Motor neuron (in vitro differentiated cells): ENCODE results near the gene RAF1. TPM values are rescaled to one million over a fixed set of nuclear protein-coding genes. Genes with fewer than 3 reads are reported as not detected.
A peak's percentile ranks its signal among the peaks of the same experiment; 100 is the strongest.
"Not testable (repeated sequence)": the region's sequence is repeated elsewhere in the genome, so short reads cannot be mapped to it uniquely, and the experiment has no call there.

Source experiments
- ATAC-seq, 8 experiments: fragments of 200-7000 bp; cut with Tn5 transposase; replicated peaks in 6 of 8; 2 replicates each; pipeline ENCODE4 v1.8.0; 2021; ENCODE audit warnings: mild to moderate bottlenecking in 8 of 8, moderate library complexity in 8 of 8
- H3K27ac ChIP-seq, 2 donors: fragments of 250-450 bp; sonication (Bioruptor Pico); 2 replicates each; pipeline ENCODE4 v1.9.0; 2021; ENCODE audit warnings: antibody characterized with exemption in 2 of 2, mild to moderate bottlenecking in 2 of 2, moderate library complexity in 1 of 2
- H3K4me1 ChIP-seq, 2 donors: fragments of 250-450 bp; sonication (Bioruptor Pico); replicated peaks in 1 of 2; 2 replicates each; pipeline ENCODE4 v1.6.1; 2021; ENCODE audit warnings: antibody characterized with exemption in 2 of 2, mild to moderate bottlenecking in 2 of 2, moderate library complexity in 1 of 2
- H3K4me3 ChIP-seq, 5 donors: fragments of 250-450 bp; sonication (Bioruptor Pico); 2 replicates each; pipeline ENCODE4 v1.9.0; 2021; ENCODE audit warnings: antibody characterized with exemption in 5 of 5, mild to moderate bottlenecking in 5 of 5, moderate library complexity in 4 of 5
- WGBS, 10 experiments: fragments of 450-650 bp; shearing (Covaris generic); methylation state at CpG; one replicate each; pipeline ENCODE4 v1.0.0; 2022; 5-methylcytosine and 5-hydroxymethylcytosine counted together
- in situ Hi-C, 9 experiments: fragments of 400-800 bp; cut with MboI; loops; one replicate each; pipeline ENCODE4 v1.15.0; 2021; ENCODE audit warnings: low sequenced_read_pairs in 9 of 9, low pct_unique_long_range_greater_than_20kb in 2 of 9; ENCODE audit not compliant: unreplicated experiment in 9 of 9
- total RNA-seq, 8 experiments: library from RNA; unstranded; fragments of 300-600 nt; gene quantifications; 2 replicates each; pipeline versions ENCODE4 v1.2.3 to v1.2.4, GENCODE V29; 2022

Gene RAF1
- 100 to 1,000 TPM in 3 of 8 experiments, 10 to 100 TPM in 5; 62.0 to 121 (median 75.6) TPM for total RNA-seq

GRCh38 chr3:12663936-12664908 lies at the start of gene RAF1:
RAF1 (minus strand) TSS chr3:12664117; CDS start chr3:12618721, 45,396 bp downstream.
- 0 to 50% (median 5%) methylated on average over 1 to 10 of the region's 62 CpGs for WGBS, 10 experiments
- ATAC-seq = peak; percentile 84 to 97 (median 93)
- Histone ChIP-seq H3K4me3 (peak within 1 kb of the TSS; percentile 83 to 98 (median 89)), H3K27ac (peak within 1 kb of the TSS; percentile 98), H3K4me1 (peaks cover 0 to 18% of the 10 kb centered on the region in 2 donors)
- in situ Hi-C loops = no loop called here

DNA sequence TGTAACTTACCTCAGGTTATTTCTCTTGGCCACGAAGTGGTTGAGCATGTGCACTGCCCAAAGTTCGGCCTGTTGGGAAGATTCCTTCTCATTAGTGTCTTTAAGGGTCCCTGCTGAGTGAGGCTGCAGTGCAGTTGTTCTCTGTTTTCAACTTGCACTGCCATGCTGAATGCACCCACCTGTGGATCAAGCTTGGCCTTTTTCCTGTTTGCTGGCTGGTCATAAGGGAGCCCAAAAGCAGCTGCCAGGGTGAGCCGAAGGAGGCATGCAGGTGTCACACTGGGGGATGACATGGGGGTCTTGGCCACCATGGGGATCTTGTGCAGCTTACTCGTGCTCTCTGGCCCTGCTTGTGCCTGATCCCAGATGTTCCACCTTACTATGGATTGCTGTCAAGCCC lies 46.1 kb upstream of the RAF1 start:
- 19 to 84% (median 52%) methylated on average over 1 to 4 of the region's 4 CpGs; no CpG with 5 or more reads in 2 of the 10 experiments for WGBS, 10 experiments
- H3K27ac ChIP-seq = no peak overlapping the region
- H3K4me1 ChIP-seq = peaks cover 0 to 6% of the 10 kb centered on the region in 2 donors
- no peak for ATAC-seq
- in situ Hi-C loops = no loop called here
- H3K4me3 ChIP-seq = no peak overlapping the region

GRCh38 chr3:12709334-12709733 lies 45.4 kb upstream of the RAF1 start:
- H3K4me3 ChIP-seq = no peak overlapping the region
- peaks cover 0 to 6% of the 10 kb centered on the region in 2 donors for H3K4me1 ChIP-seq
- in situ Hi-C loops = loop anchor here in 1 of 9 experiments (10.0 kb wide), 1 partner anchor 115 kb away; no protein-coding TSS in a partner anchor
- ATAC-seq = no peak
- 68 to 100% methylated on average over 3 of the region's 3 CpGs; no CpG with 5 or more reads in 8 of the 10 experiments for WGBS, 10 experiments
- H3K27ac ChIP-seq = no peak overlapping the region

DNA sequence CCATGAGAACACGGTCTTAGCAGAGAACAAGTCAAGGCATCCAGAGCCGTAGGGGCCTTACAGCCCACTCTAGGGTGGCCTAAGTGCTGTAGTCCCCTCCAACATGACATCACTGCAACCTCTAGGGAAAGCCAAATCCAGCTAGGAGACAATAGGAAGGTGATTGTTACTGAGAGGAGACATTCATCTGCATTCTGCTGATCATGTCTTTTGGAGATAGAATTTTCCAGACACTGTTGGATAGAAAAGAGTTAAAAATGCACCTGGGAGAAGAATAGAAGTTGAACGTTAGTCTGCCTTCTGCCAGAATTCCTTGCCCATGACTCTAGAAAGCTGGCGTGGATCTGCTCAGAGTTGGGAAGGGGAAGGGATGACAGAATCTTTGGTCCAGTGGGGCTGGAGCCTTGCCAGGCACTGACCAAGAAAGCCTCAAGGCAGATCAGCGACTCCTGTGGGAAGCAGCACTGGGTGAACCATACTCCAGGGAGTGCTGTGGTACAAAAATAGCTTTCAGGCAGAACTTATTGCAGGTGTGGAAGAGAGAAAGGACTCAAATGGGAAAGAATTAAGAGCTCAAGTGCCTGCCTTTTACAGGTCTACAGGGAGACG lies 44.8 kb upstream of the RAF1 start:
- no peak overlapping the region for H3K27ac ChIP-seq
- H3K4me1 ChIP-seq = peaks cover 0 to 6% of the 10 kb centered on the region in 2 donors
- no peak overlapping the region for H3K4me3 ChIP-seq
- WGBS, 10 experiments = 43 to 100% (median 57%) methylated on average over 2 to 4 of the region's 6 CpGs; no CpG with 5 or more reads in 2 of the 10 experiments
- in situ Hi-C loops = loop anchor here in 1 of 9 experiments (10.0 kb wide), 1 partner anchor 116 kb away; no protein-coding TSS in a partner anchor
- ATAC-seq = peak in 4 of 8 experiments; percentile 20 to 53 (median 42)

DNA sequence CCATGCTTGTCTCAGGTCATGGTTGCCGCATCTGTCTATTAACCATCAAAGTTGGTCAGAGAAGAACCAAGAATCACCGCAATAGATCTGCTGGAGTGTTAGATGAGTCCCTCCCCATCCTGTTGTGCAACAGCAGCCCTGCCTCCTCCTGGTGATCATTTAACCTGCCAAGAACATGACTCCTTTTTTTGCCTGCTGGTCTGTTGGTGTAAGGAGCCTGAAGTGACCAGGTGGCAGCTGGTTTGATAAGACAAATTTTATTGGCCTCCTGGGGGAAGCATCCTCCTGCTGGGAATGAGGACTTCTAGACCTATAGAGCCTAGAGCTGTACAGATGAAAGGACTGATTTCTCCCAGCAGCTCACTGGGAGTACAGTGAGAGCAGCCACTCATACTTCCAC lies 43.5 kb upstream of the RAF1 start:
- in situ Hi-C loops = loop anchor here in 1 of 9 experiments (10.0 kb wide), 1 partner anchor 117 kb away; no protein-coding TSS in a partner anchor
- Histone ChIP-seq H3K4me1 (peaks cover 0 to 6% of the 10 kb centered on the region in 2 donors), H3K4me3 (no peak overlapping the region), H3K27ac (peak overlapping the region in 1 of 2 donors; percentile 39)
- ATAC-seq = peak in 3 of 8 experiments; percentile 67 to 71 (median 71)
- 93 to 100% (median 100%) methylated on average over 1 to 2 of the region's 2 CpGs; no CpG with 5 or more reads in 6 of the 10 experiments for WGBS, 10 experiments

GRCh38 chr3:12706504-12707253 lies 42.8 kb upstream of the RAF1 start:
- WGBS, 10 experiments = 43 to 83% (median 62%) methylated on average over 1 to 2 of the region's 2 CpGs; no CpG with 5 or more reads in 2 of the 10 experiments
- peak; percentile 49 to 99 (median 80) for ATAC-seq
- H3K4me3 ChIP-seq = no peak overlapping the region
- in situ Hi-C loops = loop anchor here in 1 of 9 experiments (10.0 kb wide), 1 partner anchor 118 kb away; no protein-coding TSS in a partner anchor
- peaks cover 0 to 6% of the 10 kb centered on the region in 2 donors for H3K4me1 ChIP-seq
- no peak overlapping the region for H3K27ac ChIP-seq

DNA sequence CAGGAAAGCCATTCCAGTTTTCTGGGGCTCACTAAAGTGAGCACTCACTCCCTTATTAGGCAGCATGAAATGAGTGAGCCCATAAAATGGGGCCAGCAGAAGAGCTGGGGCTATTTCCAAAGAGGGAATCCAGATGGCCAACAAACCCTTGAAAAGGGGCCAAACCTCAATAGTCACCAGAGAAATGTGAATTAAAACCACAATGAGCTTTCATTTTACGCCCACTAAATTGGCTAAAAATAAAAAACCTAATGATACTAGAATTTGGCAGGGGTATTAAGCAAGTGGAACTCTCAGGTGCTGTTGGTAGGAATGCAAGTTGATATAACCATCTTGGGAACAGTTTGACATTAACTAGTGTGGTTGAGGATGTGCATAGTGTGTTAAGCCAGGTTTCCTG lies 42.1 kb upstream of the RAF1 start:
- Histone ChIP-seq H3K27ac (no peak overlapping the region), H3K4me3 (no peak overlapping the region), H3K4me1 (peaks cover 2 to 8% of the 10 kb centered on the region in 2 donors)
- in situ Hi-C loops = loop anchor here in 1 of 9 experiments (10.0 kb wide), 1 partner anchor 119 kb away; no protein-coding TSS in a partner anchor
- WGBS, 10 experiments = 0 to 89% (median 60%) methylated on average over 1 of the region's 1 CpG; no CpG with 5 or more reads in 5 of the 10 experiments
- ATAC-seq = no peak

GRCh38 chr3:12705374-12705926 lies 41.5 kb upstream of the RAF1 start:
- ATAC-seq = no peak
- Histone ChIP-seq H3K4me1 (peaks cover 6 to 13% of the 10 kb centered on the region in 2 donors), H3K27ac (no peak overlapping the region), H3K4me3 (no peak overlapping the region)
- WGBS, 10 experiments = 73 to 100% (median 95%) methylated on average over 1 to 6 of the region's 6 CpGs; no CpG with 5 or more reads in 1 of the 10 experiments
- in situ Hi-C loops = loop anchor here in 1 of 9 experiments (10.0 kb wide), 1 partner anchor 119 kb away; no protein-coding TSS in a partner anchor

GRCh38 chr3:12702501-12702900 lies 38.6 kb upstream of the RAF1 start:
- in situ Hi-C loops = loop anchor here in 1 of 9 experiments (10.0 kb wide), 1 partner anchor 122 kb away; no protein-coding TSS in a partner anchor
- no peak overlapping the region for H3K4me3 ChIP-seq
- ATAC-seq = no peak
- 71 to 100% (median 90%) methylated on average over 2 to 3 of the region's 3 CpGs; no CpG with 5 or more reads in 1 of the 10 experiments for WGBS, 10 experiments
- peaks cover 6 to 8% of the 10 kb centered on the region in 2 donors for H3K4me1 ChIP-seq
- H3K27ac ChIP-seq = no peak overlapping the region

GRCh38 chr3:12701601-12702000 lies 37.7 kb upstream of the RAF1 start:
- WGBS, 10 experiments = 87 to 100% (median 95%) methylated on average over 2 to 4 of the region's 10 CpGs; no CpG with 5 or more reads in 3 of the 10 experiments
- H3K4me1 ChIP-seq, H3K4me3 ChIP-seq, ATAC-seq, H3K27ac ChIP-seq: not testable (repeated sequence)
- in situ Hi-C loops = loop anchor here in 1 of 9 experiments (10.0 kb wide), 1 partner anchor 123 kb away; no protein-coding TSS in a partner anchor

GRCh38 chr3:12700800-12701199 lies 36.9 kb upstream of the RAF1 start:
- 57 to 100% (median 60%) methylated on average over 1 to 2 of the region's 2 CpGs; no CpG with 5 or more reads in 3 of the 10 experiments for WGBS, 10 experiments
- Histone ChIP-seq H3K4me3 (no peak overlapping the region), H3K27ac (peak overlapping the region in 1 of 2 donors; percentile 64), H3K4me1 (peaks cover 6 to 8% of the 10 kb centered on the region in 2 donors)
- in situ Hi-C loops = loop anchor here in 1 of 9 experiments (10.0 kb wide), 1 partner anchor 124 kb away; no protein-coding TSS in a partner anchor
- ATAC-seq = peak in 3 of 8 experiments; percentile 26 to 53 (median 28)
